HG02970 (cell line): ENCODE results near the gene MYLIP.

Experiments used
- ATAC-seq: cut with Tn5 transposase; IDR thresholded peaks from one replicate; pipeline ENCODE4 v1.9.1; 2021; ENCODE audit warnings: mild to moderate bottlenecking, moderate library complexity, moderate number of reproducible peaks; ENCODE audit not compliant: unreplicated experiment, low FRiP score

Gene MYLIP

DNA sequence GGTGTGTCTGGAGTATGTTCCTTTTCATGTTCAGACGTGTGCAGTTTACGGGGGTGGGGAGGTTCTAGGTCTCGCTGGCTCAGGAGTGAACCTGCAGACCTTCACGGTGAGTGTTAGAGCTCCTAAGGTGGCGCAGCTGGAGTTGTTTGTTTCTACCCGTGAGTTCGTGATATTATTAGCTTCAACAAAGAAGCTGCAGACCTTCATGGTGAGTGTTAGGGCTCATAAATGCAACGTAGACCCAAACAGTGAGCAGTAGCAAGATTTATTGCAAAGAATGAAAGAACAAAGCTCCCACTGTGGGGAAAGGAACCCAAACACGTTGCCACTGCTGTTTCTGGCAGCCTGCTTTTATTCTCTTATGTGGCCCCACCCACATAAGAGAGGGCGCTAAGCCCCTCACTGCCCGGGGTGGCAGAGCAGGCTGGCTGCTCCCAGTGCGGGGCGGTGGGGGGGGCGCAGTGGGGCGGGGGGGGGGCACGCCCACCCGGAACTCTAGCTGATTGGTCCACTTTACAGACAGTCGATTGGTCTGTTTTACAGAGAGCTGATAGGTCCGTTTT, 68.2 kb downstream of the MYLIP start:
- no peak for ATAC-seq
